ENCODE results near the gene DRGX. TPM values are rescaled to one million over a fixed set of nuclear protein-coding genes. Genes with fewer than 3 reads are reported as not detected.

The DRGX gene
- total and polyA plus RNA-seq, 2 experiments from 2014 or later, result not detected

- 0% methylated on average over 2 of the region's 2 CpGs for WGBS (ENCODE audit: low lambda C conversion rate, missing lambda C conversion rate)
- H3K36me3 ChIP-seq (replicated peaks; ENCODE audit: insufficient read depth, low read depth), result no peaks in the 10 kb centered on the region
- no peak for TF ChIP-seq EZH2 (IDR thresholded peaks at IDR 0.05; ENCODE audit: borderline replicate concordance)
- TF ChIP-seq EZH2phosphoT487 (IDR thresholded peaks at IDR 0.05; ENCODE audit: low read depth, severe bottlenecking, unreplicated experiment), result no peak
- TF ChIP-seq CTCF (IDR thresholded peaks at IDR 0.05; ENCODE audit: poor library complexity), result peak; percentile 93
Measured at GRCh38 chr10:49407552-49408137, 11.8 kb upstream of the DRGX start.

DNA sequence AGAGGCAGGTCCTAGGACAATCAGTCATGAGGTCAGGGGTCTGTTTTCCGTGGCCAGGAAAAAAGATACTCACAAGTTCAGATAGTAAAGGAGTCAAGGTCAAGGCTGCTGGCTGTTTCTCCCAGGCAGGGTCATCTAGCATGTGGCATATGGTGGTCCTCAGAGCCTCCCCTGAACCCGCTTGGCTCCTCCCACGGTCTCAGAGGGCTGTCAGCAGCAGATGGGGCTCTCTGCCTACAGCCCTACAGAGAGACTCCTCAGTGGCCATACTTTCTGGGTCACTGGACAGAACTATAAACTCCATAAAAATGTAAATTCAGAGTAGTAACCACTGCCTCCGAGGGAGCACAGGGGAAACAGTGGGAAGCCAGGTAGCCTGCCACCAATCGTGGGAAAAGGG is 11.3 kb upstream of the DRGX start:
- H3K9me2 ChIP-seq (replicated peaks; ENCODE audit: insufficient read depth), result no peaks in the 10 kb centered on the region
- no peak overlapping the region for H2AFZ ChIP-seq
- WGBS (ENCODE audit: low lambda C conversion rate, missing lambda C conversion rate), result 72% methylated on average over 5 of the region's 5 CpGs
- H3K4me3 ChIP-seq, result no peak overlapping the region
- H3K79me2 ChIP-seq, result no peaks in the 10 kb centered on the region
- H3K36me3 ChIP-seq (replicated peaks; ENCODE audit: insufficient read depth, low read depth), result no peaks in the 10 kb centered on the region
- H3K27me3 ChIP-seq, result peaks cover 57% of the 10 kb centered on the region
- DNase-seq (ENCODE audit: low spot score), result no peak
- TF ChIP-seq EZH2 (IDR thresholded peaks at IDR 0.05; ENCODE audit: borderline replicate concordance) (no peak), EZH2phosphoT487 (IDR thresholded peaks at IDR 0.05; ENCODE audit: low read depth, severe bottlenecking, unreplicated experiment) (no peak), CTCF (IDR thresholded peaks at IDR 0.05; ENCODE audit: poor library complexity) (no peak)
- H3K4me2 ChIP-seq, result no peak overlapping the region
- no peaks in the 10 kb centered on the region for H3K9me3 ChIP-seq (ENCODE audit: low read depth)
- H4K20me1 ChIP-seq (ENCODE audit: insufficient read depth, poor library complexity, severe bottlenecking), result no peaks in the 10 kb centered on the region
- no peak overlapping the region for H3K27ac ChIP-seq
- no peaks in the 10 kb centered on the region for H3K4me1 ChIP-seq (ENCODE audit: insufficient read depth)

More at GRCh38 chr10:49407552-49408137, 11.8 kb upstream of the DRGX start:
- no peaks in the 10 kb centered on the region for H3K4me1 ChIP-seq (ENCODE audit: insufficient read depth)
- H3K27ac ChIP-seq, result no peak overlapping the region
- H3K79me2 ChIP-seq, result no peaks in the 10 kb centered on the region
- no peak overlapping the region for H3K4me3 ChIP-seq
- no peak overlapping the region for H3K4me2 ChIP-seq
- no peak overlapping the region for H2AFZ ChIP-seq
- no peaks in the 10 kb centered on the region for H4K20me1 ChIP-seq (ENCODE audit: insufficient read depth, poor library complexity, severe bottlenecking)
- H3K9me2 ChIP-seq (replicated peaks; ENCODE audit: insufficient read depth), result no peaks in the 10 kb centered on the region
- DNase-seq (ENCODE audit: low spot score), result peak; percentile 90
- H3K9me3 ChIP-seq (ENCODE audit: low read depth), result no peaks in the 10 kb centered on the region
- H3K27me3 ChIP-seq, result peaks cover 52% of the 10 kb centered on the region

GRCh38 chr10:49404321-49404878 is 8.5 kb upstream of the DRGX start:
- H3K79me2 ChIP-seq, result no peaks in the 10 kb centered on the region
- H3K27ac ChIP-seq, result no peak overlapping the region
- no peaks in the 10 kb centered on the region for H3K4me1 ChIP-seq (ENCODE audit: insufficient read depth)
- no peaks in the 10 kb centered on the region for H3K9me3 ChIP-seq (ENCODE audit: low read depth)
- H3K9me2 ChIP-seq (replicated peaks; ENCODE audit: insufficient read depth), result no peaks in the 10 kb centered on the region
- WGBS (ENCODE audit: low lambda C conversion rate, missing lambda C conversion rate), result 74% methylated on average over 7 of the region's 8 CpGs
- no peak overlapping the region for H2AFZ ChIP-seq
- no peak for DNase-seq (ENCODE audit: low spot score)
- H3K27me3 ChIP-seq, result peaks cover 80% of the 10 kb centered on the region
- no peaks in the 10 kb centered on the region for H4K20me1 ChIP-seq (ENCODE audit: insufficient read depth, poor library complexity, severe bottlenecking)
- no peak overlapping the region for H3K4me2 ChIP-seq
- no peaks in the 10 kb centered on the region for H3K36me3 ChIP-seq (replicated peaks; ENCODE audit: insufficient read depth, low read depth)
- no peak for TF ChIP-seq EZH2 (IDR thresholded peaks at IDR 0.05; ENCODE audit: borderline replicate concordance)
- TF ChIP-seq CTCF (IDR thresholded peaks at IDR 0.05; ENCODE audit: poor library complexity), result no peak
- no peak for TF ChIP-seq EZH2phosphoT487 (IDR thresholded peaks at IDR 0.05; ENCODE audit: low read depth, severe bottlenecking, unreplicated experiment)
- H3K4me3 ChIP-seq, result no peak overlapping the region
